Stomach (tissue), 9 donors: ENCODE data around the gene CALM3. TPM values are rescaled to one million over a fixed set of nuclear protein-coding genes. Genes with fewer than 3 reads are reported as not detected.

Experiments used
- DNase-seq, 2 donors: peaks; one replicate each; pipeline versions ENCODE4 v3.0.0 to v3.0.0-alpha.2; 2013 to 2019
- H3K27ac ChIP-seq, 5 donors: fragments of 200-600 bp in 4 of 5; sonication (generic) in 4 of 5; one replicate each; pipeline ENCODE4 v1.5.1; 2013 to 2019; ENCODE audit warnings: mild to moderate bottlenecking in 1 of 5, moderate library complexity in 1 of 5
- H3K27me3 ChIP-seq, 3 donors: fragments of 200-600 bp; sonication (generic); one replicate each; pipeline ENCODE4 v1.5.1; 2017 to 2019; ENCODE audit warnings: mixed run types in 1 of 3
- H3K36me3 ChIP-seq, 4 donors: fragments of 200-600 bp; sonication (generic); 1 replicate in 3 of 4; 2 replicates in 1 of 4; pipeline ENCODE4 v1.5.1; 2016 to 2019
- H3K4me1 ChIP-seq, 4 donors: fragments of 200-600 bp; sonication (generic); one replicate each; pipeline ENCODE4 v1.5.1; 2016 to 2019
- H3K4me3 ChIP-seq, 4 donors: fragments of 200-600 bp; sonication (generic) in 3 of 4; one replicate each; pipeline ENCODE4 v1.5.1; 2016 to 2019; ENCODE audit warnings: mild to moderate bottlenecking in 1 of 4
- H3K9me3 ChIP-seq, 4 donors: fragments of 200-600 bp; sonication (generic); one replicate each; pipeline ENCODE4 v1.5.1; 2016 to 2019
- EP300 ChIP-seq: sonication (generic); formaldehyde crosslinking; IDR thresholded peaks from one replicate; pipeline ENCODE4 v1.6.1; 2017; ENCODE audit warnings: antibody characterized with exemption
- POLR2A ChIP-seq, 4 donors: fragments of 450-650 bp; IDR thresholded peaks; one replicate each; pipeline ENCODE4 v1.6.1; 2016; ENCODE audit warnings: antibody characterized with exemption in 4 of 4, control low read depth in 2 of 4, mild to moderate bottlenecking in 1 of 4, moderate library complexity in 1 of 4
- POLR2AphosphoS5 ChIP-seq, 3 donors: sonication (generic); formaldehyde crosslinking; IDR thresholded peaks; one replicate each; pipeline ENCODE4 v1.6.1; 2016; ENCODE audit warnings: antibody characterized with exemption in 3 of 3
- WGBS, 5 donors: extraction: QIAGEN DNeasy Blood & Tissue Kit in 3 of 5; methylation state at CpG; one replicate each; pipeline versions ENCODE4 v1.1.5 to v1.1.7; 2013 to 2018; 5-methylcytosine and 5-hydroxymethylcytosine counted together
- intact Hi-C: fragments of 100-400 bp; cut with DNase I; formaldehyde crosslinking; loops from one replicate; pipeline ENCODE4 v1.15.1; 2023; ENCODE audit warnings: low total_unique reads
- polyA plus RNA-seq, 3 donors: library from polyadenylated mRNA; stranded (reverse); fragments of 200-250 nt; gene quantifications; one replicate each; pipeline ENCODE4 v1.2.3, GENCODE V29; 2013
- total RNA-seq, 5 donors: library from RNA; depleted of rRNA; stranded (reverse); fragments of >200 nt; gene quantifications; one replicate each; pipeline versions ENCODE4 v1.1.0 to v1.2.3, GENCODE V29; 2014 to 2016
- TF ChIP-seq, protein P1 (sequence below), 7 experiments: fragments of 450-650 bp in 4 of 7; fragments of 200-600 bp in 3 of 7; sonication (generic) in 3 of 7; IDR thresholded peaks; one replicate each; pipeline ENCODE4 v1.5.1; 2016 to 2019; ENCODE audit warnings: antibody characterized with exemption in 7 of 7, control low read depth in 2 of 7, mild to moderate bottlenecking in 1 of 7
- donor health status: healthy with polysubstance abuse.
- donor health status: Bipolar disorder and iron deficiency.
- donor health status: healthy.

CALM3 gene
- total and polyA plus RNA-seq, 8 donors = 84.2 to 203 (median 112) TPM

DNA sequence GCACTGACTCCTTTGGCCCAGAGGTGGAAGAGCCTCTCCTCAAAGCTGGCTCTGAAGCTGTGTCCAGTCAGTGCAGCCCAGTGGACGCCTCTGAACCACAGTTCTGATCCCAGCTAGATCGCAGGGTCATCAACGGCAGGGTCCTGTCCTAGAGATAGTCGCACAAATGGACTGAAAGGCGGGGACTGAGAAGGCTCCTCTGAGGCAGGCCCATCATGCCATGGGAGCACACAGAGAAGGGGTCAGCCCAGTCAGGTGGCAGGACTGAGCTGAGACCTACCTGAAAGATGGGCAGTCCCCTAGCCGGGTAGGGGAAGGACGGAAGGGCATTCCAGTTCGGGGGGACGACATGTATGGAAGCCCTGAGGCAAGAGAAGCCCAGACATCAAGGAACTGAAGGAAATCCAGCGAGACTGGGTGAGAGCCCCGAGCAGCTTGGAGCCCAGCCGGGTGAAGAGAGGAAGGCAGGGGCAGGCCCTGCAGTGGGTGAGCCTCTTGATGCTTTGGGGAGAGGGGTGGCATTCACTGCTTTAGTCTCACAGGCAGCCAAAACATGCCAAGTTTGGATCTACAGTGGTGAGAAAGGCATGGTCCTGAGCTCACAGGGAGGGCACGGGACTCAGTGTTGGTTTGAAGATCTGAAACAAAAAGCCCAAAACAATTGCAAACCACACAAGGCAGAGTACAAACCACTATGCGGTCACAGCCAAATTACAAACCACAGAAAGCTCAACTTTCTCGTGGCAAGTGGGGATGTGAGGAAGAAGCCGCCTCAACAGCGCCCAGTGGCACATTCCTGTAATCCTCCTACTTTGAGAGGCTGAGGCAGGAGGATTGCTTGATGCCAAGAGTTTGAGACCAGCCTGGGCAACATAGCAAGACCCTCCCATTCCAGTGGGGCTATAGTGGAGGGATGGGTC lies 10.0 kb downstream of the CALM3 start:
- 62 to 70% (median 69%) methylated on average over 17 of the region's 17 CpGs for WGBS, 5 donors
- Histone ChIP-seq H3K9me3 (no peaks in the 10 kb centered on the region), H3K4me3 (no peak overlapping the region), H3K27ac (no peak overlapping the region), H3K4me1 (peaks cover 5 to 26% (median 9%) of the 10 kb centered on the region in 4 donors), H3K36me3 (peaks cover 41 to 51% (median 51%) of the 10 kb centered on the region in 4 donors), H3K27me3 (no peaks in the 10 kb centered on the region)
- TF ChIP-seq POLR2AphosphoS5 (IDR thresholded peaks at IDR 0.05) = no peak
- TF ChIP-seq, protein P1, sequence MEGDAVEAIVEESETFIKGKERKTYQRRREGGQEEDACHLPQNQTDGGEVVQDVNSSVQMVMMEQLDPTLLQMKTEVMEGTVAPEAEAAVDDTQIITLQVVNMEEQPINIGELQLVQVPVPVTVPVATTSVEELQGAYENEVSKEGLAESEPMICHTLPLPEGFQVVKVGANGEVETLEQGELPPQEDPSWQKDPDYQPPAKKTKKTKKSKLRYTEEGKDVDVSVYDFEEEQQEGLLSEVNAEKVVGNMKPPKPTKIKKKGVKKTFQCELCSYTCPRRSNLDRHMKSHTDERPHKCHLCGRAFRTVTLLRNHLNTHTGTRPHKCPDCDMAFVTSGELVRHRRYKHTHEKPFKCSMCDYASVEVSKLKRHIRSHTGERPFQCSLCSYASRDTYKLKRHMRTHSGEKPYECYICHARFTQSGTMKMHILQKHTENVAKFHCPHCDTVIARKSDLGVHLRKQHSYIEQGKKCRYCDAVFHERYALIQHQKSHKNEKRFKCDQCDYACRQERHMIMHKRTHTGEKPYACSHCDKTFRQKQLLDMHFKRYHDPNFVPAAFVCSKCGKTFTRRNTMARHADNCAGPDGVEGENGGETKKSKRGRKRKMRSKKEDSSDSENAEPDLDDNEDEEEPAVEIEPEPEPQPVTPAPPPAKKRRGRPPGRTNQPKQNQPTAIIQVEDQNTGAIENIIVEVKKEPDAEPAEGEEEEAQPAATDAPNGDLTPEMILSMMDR (IDR thresholded peaks at IDR 0.05) = no peak
- no peak for TF ChIP-seq POLR2A (IDR thresholded peaks at IDR 0.05)
- no peak for TF ChIP-seq EP300
- intact Hi-C loops = loop anchor here (5.0 kb wide), 1 partner anchor 51 kb away; the partner anchor contains the start of gene DACT3
- DNase-seq = peak in 1 of 2 donors; percentile 13

DNA sequence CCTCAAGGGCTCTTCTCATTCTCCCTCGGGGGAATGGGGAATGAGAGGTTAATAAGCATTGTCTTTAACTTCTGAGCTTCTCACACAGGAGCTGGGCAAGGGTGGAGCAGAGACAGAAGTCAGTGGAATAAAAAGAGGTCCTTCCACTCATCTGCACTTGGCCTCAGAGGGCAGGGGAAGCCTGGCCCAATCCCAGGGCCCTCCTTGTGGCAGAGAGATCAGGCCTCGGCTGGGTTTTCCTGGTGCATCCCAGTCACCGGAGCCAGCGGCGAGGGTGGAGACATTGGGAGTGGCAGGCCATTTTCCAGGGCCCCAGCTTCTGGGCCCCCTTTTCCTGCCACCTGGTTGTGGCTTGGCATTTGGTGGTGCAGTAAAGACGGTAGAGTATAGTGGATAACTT lies 10.6 kb downstream of the CALM3 start:
- no peak overlapping the region for H3K4me3 ChIP-seq
- intact Hi-C loops = loop anchor here (5.0 kb wide), 1 partner anchor 51 kb away; the partner anchor contains the start of gene DACT3
- H3K4me1 ChIP-seq = peaks cover 8 to 28% (median 10%) of the 10 kb centered on the region in 4 donors
- DNase-seq = peak in 1 of 2 donors; percentile 2
- peaks cover 34 to 44% (median 44%) of the 10 kb centered on the region in 4 donors for H3K36me3 ChIP-seq
- TF ChIP-seq POLR2AphosphoS5 (IDR thresholded peaks at IDR 0.05) (no peak), EP300 (no peak), POLR2A (IDR thresholded peaks at IDR 0.05) (no peak)
- TF ChIP-seq, protein P1 (IDR thresholded peaks at IDR 0.05) = no peak
- WGBS, 5 donors = 53 to 71% (median 64%) methylated on average over 6 of the region's 6 CpGs
- H3K9me3 ChIP-seq = no peaks in the 10 kb centered on the region
- H3K27me3 ChIP-seq = no peaks in the 10 kb centered on the region
- H3K27ac ChIP-seq = no peak overlapping the region

DNA sequence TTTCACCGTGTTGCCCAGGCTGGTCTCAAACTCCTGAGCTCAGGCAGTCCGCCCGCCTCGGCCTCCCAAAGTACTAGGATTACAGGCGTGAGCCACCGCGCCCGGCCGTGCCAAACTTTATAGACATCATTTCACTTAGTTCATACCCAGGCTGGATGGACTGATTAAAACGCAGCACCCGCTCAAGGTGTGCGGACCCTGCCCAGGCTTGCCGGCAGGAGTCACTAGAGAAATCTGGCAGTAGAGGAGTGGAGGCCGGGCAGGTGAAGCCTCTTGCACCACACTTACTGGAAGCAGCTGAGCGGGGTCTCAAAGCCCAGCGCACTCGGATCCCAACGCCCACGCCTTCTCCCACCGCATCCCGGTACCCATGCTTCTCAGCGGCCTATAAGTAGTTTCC lies 12.4 kb downstream of the CALM3 start:
- peaks cover 17 to 27% (median 26%) of the 10 kb centered on the region in 4 donors for H3K36me3 ChIP-seq
- H3K9me3 ChIP-seq = no peaks in the 10 kb centered on the region
- WGBS, 5 donors = 87 to 92% (median 89%) methylated on average over 21 to 22 of the region's 22 CpGs
- TF ChIP-seq, protein P1 (IDR thresholded peaks at IDR 0.05) = no peak
- TF ChIP-seq POLR2AphosphoS5 (IDR thresholded peaks at IDR 0.05) = no peak
- TF ChIP-seq EP300 = no peak
- H3K4me3 ChIP-seq = no peak overlapping the region
- no peaks in the 10 kb centered on the region for H3K27me3 ChIP-seq
- peak overlapping the region in 1 of 5 donors; percentile 2 for H3K27ac ChIP-seq
- peaks cover 16 to 38% (median 21%) of the 10 kb centered on the region in 4 donors for H3K4me1 ChIP-seq
- DNase-seq = peak in 1 of 2 donors; percentile 5
- intact Hi-C loops = loop anchor here (5.0 kb wide), 1 partner anchor 49 kb away; the partner anchor contains the start of gene DACT3

DNA sequence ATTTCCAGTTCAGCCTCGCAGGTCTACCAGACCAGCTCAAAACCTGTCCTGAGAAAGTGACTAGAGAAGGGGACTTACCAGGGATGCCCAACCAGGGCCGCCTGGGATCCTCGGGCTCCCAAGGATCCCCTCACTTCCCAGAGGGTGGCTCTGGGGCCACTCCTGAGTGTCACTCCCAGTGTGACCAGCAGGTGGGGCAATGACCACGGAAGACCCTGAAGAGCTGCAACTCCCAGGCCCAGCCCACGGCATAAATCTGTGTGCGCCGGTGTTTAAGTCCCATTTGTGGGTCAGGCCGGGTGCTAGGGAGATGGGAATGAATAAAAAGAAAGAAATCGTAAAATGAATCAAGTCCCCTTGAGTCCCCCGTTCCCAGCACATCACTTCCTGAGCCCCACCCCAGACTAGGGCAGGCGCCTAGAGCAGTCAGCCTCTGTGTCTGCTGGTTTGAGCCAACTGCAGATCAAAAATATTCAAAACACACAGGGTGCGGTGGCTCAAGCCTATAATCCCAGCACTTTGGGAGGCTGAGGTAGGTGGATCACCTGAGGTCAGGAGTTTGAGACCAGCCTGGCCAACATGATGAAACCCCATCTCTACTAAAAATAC lies 13.1 kb downstream of the CALM3 start:
- peaks cover 10 to 20% (median 19%) of the 10 kb centered on the region in 4 donors for H3K36me3 ChIP-seq
- H3K27me3 ChIP-seq = no peaks in the 10 kb centered on the region
- H3K4me1 ChIP-seq = peaks cover 22 to 45% (median 27%) of the 10 kb centered on the region in 4 donors
- 7 to 13% (median 11%) methylated on average over 11 to 12 of the region's 12 CpGs for WGBS, 5 donors
- H3K4me3 ChIP-seq = no peak overlapping the region
- intact Hi-C loops = loop anchor here (5.0 kb wide), 1 partner anchor 48 kb away; the partner anchor contains the start of gene DACT3
- H3K9me3 ChIP-seq = no peaks in the 10 kb centered on the region
- TF ChIP-seq POLR2A (IDR thresholded peaks at IDR 0.05) = no peak
- TF ChIP-seq EP300 = no peak
- TF ChIP-seq, protein P1 (IDR thresholded peaks at IDR 0.05) = peak in 6 of 7 experiments; percentile 54 to 91 (median 86)
- peak in 1 of 3 donors; percentile 41 for TF ChIP-seq POLR2AphosphoS5 (IDR thresholded peaks at IDR 0.05)
- peak overlapping the region in 1 of 5 donors; percentile 2 for H3K27ac ChIP-seq
- peak; percentile 88 to 93 for DNase-seq
